PC-9 (cell line): ENCODE data around the gene GPR25. TPM values are rescaled to one million over a fixed set of nuclear protein-coding genes. Genes with fewer than 3 reads are reported as not detected.

Experiments used
- BruUV-seq: library from RNA; stranded (reverse); fragments of 400-500 nt; replicated peaks from 2 replicates; lab custom pipeline; 2021; lab: Mats Ljungman, UMichigan
- CTCF ChIA-PET: fragments of 300-600 bp; sonication (Branson Sonifier 250); formaldehyde crosslinking; loops from one replicate; lab custom pipeline; 2022; ENCODE audit warnings: antibody characterized with exemption; lab: Charles Lee
- POLR2A ChIA-PET: fragments of 300-600 bp; sonication (Branson Sonifier 250); formaldehyde crosslinking; loops from one replicate; lab custom pipeline; 2022; ENCODE audit warnings: antibody characterized with exemption; ENCODE audit not compliant: unreplicated experiment; lab: Charles Lee
- DNase-seq, 2 experiments: peaks; one replicate each; pipeline versions ENCODE4 v3.0.0 to v3.0.0-alpha.2; 2015 to 2022; ENCODE audit warnings: mixed read lengths in 1 of 2
- H2AFZ ChIP-seq: fragments of 200-600 bp; sonication (generic); 2 replicates; pipeline ENCODE4 v1.8.1; 2017; ENCODE audit warnings: antibody characterized with exemption
- H3F3A ChIP-seq: fragments of 200-600 bp; sonication (generic); 2 replicates; pipeline ENCODE4 v1.8.1; 2017; ENCODE audit warnings: antibody characterized with exemption, mild to moderate bottlenecking, low read depth; ENCODE audit not compliant: insufficient read depth
- H3K27ac ChIP-seq: fragments of 200-600 bp; sonication (generic); 2 replicates; pipeline ENCODE4 v1.6.1; 2016; ENCODE audit warnings: mixed run types
- H3K27me3 ChIP-seq: fragments of 200-600 bp; sonication (generic); 2 replicates; pipeline ENCODE4 v1.6.1; 2016; ENCODE audit warnings: low read depth, mixed run types; ENCODE audit not compliant: insufficient read depth
- H3K36me3 ChIP-seq: fragments of 200-600 bp; sonication (generic); 2 replicates; pipeline ENCODE4 v1.6.1; 2016; ENCODE audit warnings: low read depth, mixed run types
- H3K4me1 ChIP-seq: fragments of 200-600 bp; sonication (generic); replicated peaks from 2 replicates; pipeline ENCODE4 v1.6.1; 2016; ENCODE audit warnings: mixed run types; ENCODE audit not compliant: insufficient read depth
- H3K4me2 ChIP-seq: fragments of 200-600 bp; sonication (generic); 2 replicates; pipeline ENCODE4 v1.6.1; 2017; ENCODE audit warnings: mixed run types
- H3K4me3 ChIP-seq: fragments of 200-600 bp; sonication (generic); 2 replicates; pipeline ENCODE4 v1.6.1; 2016; ENCODE audit warnings: mixed run types
- H3K79me2 ChIP-seq: fragments of 200-600 bp; sonication (generic); 2 replicates; pipeline ENCODE4 v1.6.1; 2017; ENCODE audit warnings: low read depth, mixed run types
- H3K9me2 ChIP-seq: fragments of 200-600 bp; sonication (generic); 2 replicates; pipeline ENCODE4 v1.8.1; 2017; ENCODE audit warnings: mild to moderate bottlenecking; ENCODE audit not compliant: insufficient read depth
- H3K9me3 ChIP-seq: fragments of 200-600 bp; sonication (generic); 2 replicates; pipeline ENCODE4 v1.8.1; 2016; ENCODE audit warnings: low read depth; ENCODE audit not compliant: insufficient read depth
- H4K20me1 ChIP-seq: fragments of 200-600 bp; sonication (generic); 2 replicates; pipeline ENCODE4 v1.8.1; 2017; ENCODE audit not compliant: insufficient read depth
- EZH2 ChIP-seq: fragments of 200-600 bp; sonication (generic); IDR thresholded peaks from 2 replicates; pipeline ENCODE4 v1.8.0; 2017; ENCODE audit warnings: antibody characterized with exemption, low read depth
- intact Hi-C: fragments of 100-400 bp; cut with micrococcal nuclease; formaldehyde crosslinking; loops from one replicate; pipeline ENCODE4 v1.10.0; 2022; ENCODE audit not compliant: unreplicated experiment
- total RNA-seq: library from RNA; stranded (reverse); gene quantifications from 2 replicates; pipeline ENCODE4 v1.2.3, GENCODE V29; 2021
- TF ChIP-seq, protein P1 (sequence below): fragments of 200-600 bp; sonication (generic); conservative IDR thresholded peaks from 2 replicates; pipeline ENCODE4 v1.6.1; 2017; ENCODE audit warnings: mixed run types, antibody characterized with exemption, mild to moderate bottlenecking, moderate library complexity

Gene GPR25
- total RNA-seq, 1 experiment from 2014 or later, result not detected

DNA sequence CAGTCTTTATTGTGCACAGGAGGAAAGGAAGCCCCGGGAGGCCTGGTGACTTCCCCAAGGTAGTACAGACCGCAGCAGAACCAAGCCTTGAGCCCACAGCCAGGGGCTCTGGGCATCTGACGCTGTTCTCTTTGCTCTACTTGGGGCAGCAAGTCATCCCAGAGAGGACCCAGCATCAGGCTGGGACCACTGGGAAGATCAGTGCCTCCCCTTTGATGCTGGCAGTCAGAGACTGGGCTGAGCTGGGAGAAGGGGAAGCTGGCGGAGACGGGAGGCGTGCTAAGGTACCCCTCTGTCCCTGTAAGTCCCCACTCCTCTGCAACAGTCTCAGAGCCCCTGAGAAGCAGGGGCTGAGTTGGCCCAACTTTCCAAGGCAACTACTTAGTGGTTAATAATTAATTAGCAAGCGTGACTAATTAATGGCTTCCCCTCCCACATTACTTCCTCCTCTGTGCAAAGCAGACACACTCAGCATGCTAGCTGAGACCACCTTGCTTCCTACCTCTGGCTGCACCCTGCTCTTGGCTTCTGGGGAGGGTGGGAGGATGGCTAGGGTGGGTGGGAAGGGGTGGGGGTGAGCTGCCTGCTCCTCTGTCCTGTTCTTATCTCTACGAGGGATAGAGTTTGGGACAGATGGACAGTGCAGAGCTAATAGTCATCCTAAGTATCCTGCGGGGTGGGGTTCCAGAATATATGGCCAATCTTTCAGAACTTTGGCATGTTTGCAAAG is 23.2 kb downstream of the GPR25 start:
- no peak for DNase-seq
- H3K4me3 ChIP-seq, result peak overlapping the region; percentile 74
- TSS peak; percentile 69 for BruUV-seq
- H3K9me3 ChIP-seq, result no peaks in the 10 kb centered on the region
- peak overlapping the region; percentile 73; the same call in 1 of the 2 replicates for H2AFZ ChIP-seq
- peaks cover 38% of the 10 kb centered on the region for H3F3A ChIP-seq
- H3K27me3 ChIP-seq, result no peaks in the 10 kb centered on the region
- H3K4me1 ChIP-seq, result peaks cover 51% of the 10 kb centered on the region
- ChIA-PET POLR2A (interaction anchor here (0.6 kb wide), 3 partner anchors 9 to 18 kb away, joined by 3 to 8 read pairs (median 5); no protein-coding TSS in a partner anchor), CTCF (interaction anchor here (0.6 kb wide), 1 partner anchor 213 kb away, joined by 4 read pairs; no protein-coding TSS in a partner anchor)
- H3K9me2 ChIP-seq, result no peaks in the 10 kb centered on the region
- H4K20me1 ChIP-seq, result peaks cover 12% of the 10 kb centered on the region
- peak overlapping the region; percentile 99 for H3K4me2 ChIP-seq
- peak overlapping the region; percentile 86 for H3K27ac ChIP-seq
- peaks cover 42% of the 10 kb centered on the region for H3K79me2 ChIP-seq
- intact Hi-C loops, result loop anchor here (2.0 kb wide), 1 partner anchor 275 kb away; the partner anchor contains the start of gene KIF14
- TF ChIP-seq, protein P1, sequence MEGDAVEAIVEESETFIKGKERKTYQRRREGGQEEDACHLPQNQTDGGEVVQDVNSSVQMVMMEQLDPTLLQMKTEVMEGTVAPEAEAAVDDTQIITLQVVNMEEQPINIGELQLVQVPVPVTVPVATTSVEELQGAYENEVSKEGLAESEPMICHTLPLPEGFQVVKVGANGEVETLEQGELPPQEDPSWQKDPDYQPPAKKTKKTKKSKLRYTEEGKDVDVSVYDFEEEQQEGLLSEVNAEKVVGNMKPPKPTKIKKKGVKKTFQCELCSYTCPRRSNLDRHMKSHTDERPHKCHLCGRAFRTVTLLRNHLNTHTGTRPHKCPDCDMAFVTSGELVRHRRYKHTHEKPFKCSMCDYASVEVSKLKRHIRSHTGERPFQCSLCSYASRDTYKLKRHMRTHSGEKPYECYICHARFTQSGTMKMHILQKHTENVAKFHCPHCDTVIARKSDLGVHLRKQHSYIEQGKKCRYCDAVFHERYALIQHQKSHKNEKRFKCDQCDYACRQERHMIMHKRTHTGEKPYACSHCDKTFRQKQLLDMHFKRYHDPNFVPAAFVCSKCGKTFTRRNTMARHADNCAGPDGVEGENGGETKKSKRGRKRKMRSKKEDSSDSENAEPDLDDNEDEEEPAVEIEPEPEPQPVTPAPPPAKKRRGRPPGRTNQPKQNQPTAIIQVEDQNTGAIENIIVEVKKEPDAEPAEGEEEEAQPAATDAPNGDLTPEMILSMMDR, result no peak
- no peak for TF ChIP-seq EZH2
- peaks cover 24% of the 10 kb centered on the region; the same call in 1 of the 2 replicates for H3K36me3 ChIP-seq

DNA sequence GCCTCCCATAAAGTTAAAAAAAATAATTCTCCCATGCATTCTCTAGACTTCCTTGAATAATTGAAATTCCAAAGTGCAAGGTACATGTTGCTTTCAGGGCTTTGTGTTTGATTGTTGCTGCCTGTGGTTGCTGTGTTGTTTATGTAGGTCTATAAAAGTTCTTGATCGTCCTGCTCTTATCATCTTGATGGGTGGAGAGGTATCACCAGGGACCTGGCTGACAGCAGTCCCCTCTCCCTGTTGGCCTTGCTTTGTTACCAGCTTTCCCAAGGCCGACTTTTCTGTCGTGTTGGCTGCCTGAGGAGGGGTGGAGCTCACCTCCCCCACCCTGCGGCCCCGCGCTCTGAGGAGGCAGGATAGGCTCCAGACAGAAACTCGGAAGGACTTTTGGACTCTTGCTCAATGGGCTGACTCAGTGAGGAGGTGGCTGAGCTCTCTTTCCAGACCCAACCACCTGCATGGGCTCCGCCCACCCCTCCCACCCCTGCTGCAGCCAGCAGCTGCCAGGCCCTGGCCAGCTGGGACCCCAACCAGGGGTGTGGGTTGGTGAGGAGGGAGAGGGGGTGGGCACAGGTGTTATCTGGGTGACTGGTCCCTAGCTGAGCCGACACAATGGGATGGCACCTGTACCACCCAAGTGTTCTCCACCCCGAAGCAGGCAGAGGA is 23.9 kb downstream of the GPR25 start:
- peak overlapping the region; percentile 74 for H3K4me3 ChIP-seq
- peaks cover 42% of the 10 kb centered on the region for H3K79me2 ChIP-seq
- peaks cover 38% of the 10 kb centered on the region for H3F3A ChIP-seq
- H3K4me2 ChIP-seq, result peak overlapping the region; percentile 99
- no peaks in the 10 kb centered on the region for H3K27me3 ChIP-seq
- no peak overlapping the region for H2AFZ ChIP-seq
- DNase-seq, result peak; percentile 85 to 92
- H3K36me3 ChIP-seq, result peaks cover 30% of the 10 kb centered on the region; the same call in 1 of the 2 replicates
- ChIA-PET POLR2A (interaction anchor here (0.6 kb wide), 3 partner anchors 9 to 19 kb away, joined by 3 to 8 read pairs (median 5); no protein-coding TSS in a partner anchor), CTCF (no interaction called here)
- peak overlapping the region; percentile 86 for H3K27ac ChIP-seq
- peaks cover 45% of the 10 kb centered on the region for H3K4me1 ChIP-seq
- no peaks in the 10 kb centered on the region for H3K9me2 ChIP-seq
- BruUV-seq, result no TSS peak
- TF ChIP-seq EZH2, result no peak
- TF ChIP-seq, protein P1, result no peak
- H3K9me3 ChIP-seq, result no peaks in the 10 kb centered on the region
- H4K20me1 ChIP-seq, result peaks cover 12% of the 10 kb centered on the region
- intact Hi-C loops, result no loop called here

DNA sequence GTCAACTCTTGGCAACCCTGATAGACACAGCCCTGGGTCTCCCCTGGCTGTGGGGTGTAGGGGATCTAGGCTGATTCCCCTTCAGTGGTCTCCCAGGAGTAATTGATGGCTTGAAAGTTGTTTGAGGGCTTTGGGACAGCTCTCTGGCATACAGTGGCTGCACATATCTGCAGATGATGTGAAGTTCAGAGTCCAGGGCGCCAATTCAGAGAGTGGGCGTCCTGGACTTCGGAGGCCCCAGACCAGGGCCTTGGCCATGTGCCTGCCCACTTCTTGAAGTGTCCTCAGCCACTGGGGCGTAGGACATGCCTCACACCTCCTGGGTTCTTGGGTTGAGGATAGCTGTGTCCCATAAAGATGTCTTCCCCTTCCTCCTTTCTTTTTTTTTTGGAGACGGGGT is 24.5 kb downstream of the GPR25 start:
- DNase-seq, result no peak
- CTCF ChIA-PET, result no interaction called here
- H3K4me3 ChIP-seq, result peak overlapping the region; percentile 74
- H4K20me1 ChIP-seq, result peaks cover 12% of the 10 kb centered on the region
- peaks cover 31% of the 10 kb centered on the region for H3K36me3 ChIP-seq
- H3K4me1 ChIP-seq, result peaks cover 41% of the 10 kb centered on the region
- no peaks in the 10 kb centered on the region for H3K9me2 ChIP-seq
- intact Hi-C loops, result no loop called here
- no peak for TF ChIP-seq EZH2
- TF ChIP-seq, protein P1, result no peak
- H2AFZ ChIP-seq, result no peak overlapping the region
- peaks cover 42% of the 10 kb centered on the region for H3K79me2 ChIP-seq
- peak overlapping the region; percentile 86 for H3K27ac ChIP-seq
- H3K9me3 ChIP-seq, result no peaks in the 10 kb centered on the region
- BruUV-seq, result no TSS peak
- POLR2A ChIA-PET, result interaction anchor here (0.5 kb wide), 1 partner anchor 10 kb away, joined by 3 read pairs; no protein-coding TSS in a partner anchor
- peaks cover 35% of the 10 kb centered on the region for H3F3A ChIP-seq
- H3K27me3 ChIP-seq, result no peaks in the 10 kb centered on the region
- H3K4me2 ChIP-seq, result peak overlapping the region; percentile 99
